Effector memory CD4-positive, alpha-beta T cell (primary cell): Measurements from ENCODE around the gene PROS1.
"Not testable (repeated sequence)": the region's sequence is repeated elsewhere in the genome, so short reads cannot be mapped to it uniquely, and the experiment has no call there.

Source experiments
- DNase-seq, 3 donors: peaks; one replicate each; pipeline ENCODE4 v3.0.0-alpha.2; 2020
- H3K27ac ChIP-seq: 2 replicates; pipeline ENCODE4 v1.7.0; 2013; ENCODE audit warnings: mild to moderate bottlenecking, low read length, moderate library complexity; ENCODE audit not compliant: insufficient read depth, poor library complexity, severe bottlenecking
- H3K27me3 ChIP-seq: replicated peaks from 2 replicates; pipeline ENCODE4 v1.7.0; 2013; ENCODE audit warnings: mild to moderate bottlenecking, low read length; ENCODE audit not compliant: insufficient read depth, control insufficient read depth, poor library complexity, severe bottlenecking
- H3K36me3 ChIP-seq: 2 replicates; pipeline ENCODE4 v1.7.0; 2013; ENCODE audit warnings: mild to moderate bottlenecking, low read length, moderate library complexity; ENCODE audit not compliant: control insufficient read depth, insufficient read depth
- H3K4me1 ChIP-seq: 2 replicates; pipeline ENCODE4 v1.7.0; 2013; ENCODE audit warnings: low read length, mild to moderate bottlenecking; ENCODE audit not compliant: control insufficient read depth, insufficient read depth, poor library complexity, severe bottlenecking
- H3K4me3 ChIP-seq: 2 replicates; pipeline ENCODE4 v1.7.0; 2013; ENCODE audit warnings: low read length, low read depth, mild to moderate bottlenecking; ENCODE audit not compliant: insufficient read depth, poor library complexity, severe bottlenecking
- H3K9me3 ChIP-seq: 2 replicates; pipeline ENCODE4 v1.7.0; 2013; ENCODE audit warnings: mild to moderate bottlenecking, low read length, moderate library complexity; ENCODE audit not compliant: control insufficient read depth

PROS1 gene

DNA sequence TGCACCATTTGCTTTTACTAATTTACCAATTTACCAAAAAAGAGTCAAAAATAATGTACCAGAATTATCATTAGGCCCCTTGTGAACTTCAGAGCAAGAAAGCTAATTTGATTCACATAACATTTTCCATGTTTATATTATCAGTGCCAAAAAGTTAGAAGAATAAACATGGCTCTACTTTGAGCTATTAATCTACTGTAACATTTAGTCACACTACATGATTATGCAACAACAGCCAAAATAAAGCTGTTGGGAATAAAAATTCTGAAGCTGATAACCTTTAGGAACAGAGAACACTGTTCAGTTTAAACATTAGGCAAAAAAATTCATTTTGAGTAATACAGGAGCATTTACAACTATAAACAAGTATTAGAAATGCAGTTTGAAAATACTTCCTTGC lies 63.6 kb downstream of the PROS1 start:
- H3K9me3 ChIP-seq = no peaks in the 10 kb centered on the region
- no peaks in the 10 kb centered on the region for H3K4me1 ChIP-seq
- no peaks in the 10 kb centered on the region for H3K36me3 ChIP-seq
- H3K27ac ChIP-seq = no peak overlapping the region
- H3K4me3 ChIP-seq = no peak overlapping the region
- no peak for DNase-seq
- H3K27me3 ChIP-seq = no peaks in the 10 kb centered on the region

- Histone ChIP-seq H3K27me3 (no peaks in the 10 kb centered on the region), H3K27ac (no peak overlapping the region), H3K4me1 (no peaks in the 10 kb centered on the region), H3K36me3 (no peaks in the 10 kb centered on the region), H3K4me3 (no peak overlapping the region), H3K9me3 (no peaks in the 10 kb centered on the region)
- DNase-seq = no peak
Measured at GRCh38 chr3:93907132-93907531, 66.6 kb downstream of the PROS1 start.

GRCh38 chr3:93906245-93906644 lies 67.5 kb downstream of the PROS1 start:
- no peaks in the 10 kb centered on the region for H3K27me3 ChIP-seq
- no peaks in the 10 kb centered on the region for H3K4me1 ChIP-seq
- no peak for DNase-seq
- no peak overlapping the region for H3K27ac ChIP-seq
- H3K36me3 ChIP-seq = no peaks in the 10 kb centered on the region
- H3K4me3 ChIP-seq = no peak overlapping the region
- no peaks in the 10 kb centered on the region for H3K9me3 ChIP-seq

- Histone ChIP-seq H3K4me1 (no peaks in the 10 kb centered on the region), H3K4me3 (no peak overlapping the region), H3K9me3 (no peaks in the 10 kb centered on the region), H3K27me3 (no peaks in the 10 kb centered on the region), H3K36me3 (no peaks in the 10 kb centered on the region), H3K27ac (no peak overlapping the region)
- DNase-seq = no peak
Measured at GRCh38 chr3:93904568-93904967, 69.1 kb downstream of the PROS1 start.

- not testable (repeated sequence) for H3K36me3 ChIP-seq, DNase-seq, H3K4me3 ChIP-seq, H3K9me3 ChIP-seq, H3K4me1 ChIP-seq, H3K27me3 ChIP-seq, H3K27ac ChIP-seq
Measured at GRCh38 chr3:93878250-93879017, 95.3 kb downstream of the PROS1 start.

DNA sequence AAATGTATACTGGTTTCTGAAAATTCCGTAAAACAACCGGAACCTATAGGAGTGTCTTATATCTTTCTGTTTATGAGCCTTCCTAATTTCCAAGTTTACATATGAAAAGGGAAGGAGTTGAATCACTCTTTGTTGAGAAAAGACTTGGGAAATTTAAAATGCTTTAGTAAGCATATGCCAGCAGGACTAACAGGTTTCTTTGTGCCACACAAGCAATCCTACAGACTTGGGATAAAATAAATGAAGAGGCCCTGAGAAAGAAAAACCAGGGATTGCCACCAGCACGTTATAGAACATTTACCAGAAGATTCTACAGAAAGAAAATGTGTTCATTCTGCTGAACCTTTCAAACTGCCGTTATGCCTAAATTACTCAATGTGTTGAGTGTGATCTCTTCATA lies 96.3 kb downstream of the PROS1 start:
- H3K4me1 ChIP-seq, H3K36me3 ChIP-seq, H3K27me3 ChIP-seq, DNase-seq, H3K4me3 ChIP-seq, H3K9me3 ChIP-seq, H3K27ac ChIP-seq: not testable (repeated sequence)

DNA sequence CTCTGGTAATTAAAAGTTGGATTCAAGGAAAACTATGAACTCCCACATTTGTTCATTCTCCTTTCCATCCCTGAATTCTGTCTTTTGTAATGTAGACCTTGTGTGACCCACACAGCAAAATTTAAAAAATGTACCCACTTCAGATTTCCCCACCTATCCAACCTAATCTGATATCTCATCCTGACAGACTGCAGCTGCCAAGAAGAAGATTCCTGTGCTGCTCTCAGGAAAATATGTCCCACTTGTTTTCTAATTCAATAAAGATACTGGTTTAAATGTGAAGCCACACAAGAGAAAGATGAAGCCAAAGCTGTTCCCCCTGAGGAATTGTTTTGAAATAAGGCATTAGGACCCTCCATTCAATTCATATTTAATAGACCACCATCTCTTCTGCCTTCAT lies 100.3 kb downstream of the PROS1 start:
- not testable (repeated sequence) for H3K4me3 ChIP-seq, H3K27me3 ChIP-seq, H3K4me1 ChIP-seq, H3K36me3 ChIP-seq, H3K27ac ChIP-seq, H3K9me3 ChIP-seq, DNase-seq

GRCh38 chr3:93867425-93867824 lies 106.3 kb downstream of the PROS1 start:
- no peaks in the 10 kb centered on the region for H3K4me1 ChIP-seq
- DNase-seq = no peak
- H3K27me3 ChIP-seq = no peaks in the 10 kb centered on the region
- no peaks in the 10 kb centered on the region for H3K36me3 ChIP-seq
- H3K9me3 ChIP-seq = no peaks in the 10 kb centered on the region
- H3K4me3 ChIP-seq = no peak overlapping the region
- H3K27ac ChIP-seq = no peak overlapping the region

GRCh38 chr3:93861017-93861416 lies 112.7 kb downstream of the PROS1 start:
- no peak overlapping the region for H3K27ac ChIP-seq
- no peaks in the 10 kb centered on the region for H3K36me3 ChIP-seq

GRCh38 chr3:93855401-93855800 lies 118.3 kb downstream of the PROS1 start:
- no peak for DNase-seq

More at GRCh38 chr3:93861017-93861416, 112.7 kb downstream of the PROS1 start:
- Histone ChIP-seq H3K4me1 (no peaks in the 10 kb centered on the region), H3K4me3 (no peak overlapping the region), H3K9me3 (no peaks in the 10 kb centered on the region), H3K27me3 (no peaks in the 10 kb centered on the region)
- no peak for DNase-seq

More at GRCh38 chr3:93855401-93855800, 118.3 kb downstream of the PROS1 start:
- Histone ChIP-seq H3K27me3 (no peaks in the 10 kb centered on the region), H3K4me1 (no peaks in the 10 kb centered on the region), H3K4me3 (no peak overlapping the region), H3K9me3 (no peaks in the 10 kb centered on the region), H3K27ac (no peak overlapping the region), H3K36me3 (no peaks in the 10 kb centered on the region)
